DOHH2 (cell line): ENCODE data around the gene CD40.

Experiments
- H3F3A ChIP-seq: fragments of 200-600 bp; sonication (generic), shearing (Covaris generic); 2 replicates; pipeline ENCODE4 v1.6.0; 2016; ENCODE audit warnings: antibody characterized with exemption, mild to moderate bottlenecking; ENCODE audit not compliant: control insufficient read depth, insufficient read depth
- H3K27ac ChIP-seq: fragments of 200-600 bp; sonication (generic); 2 replicates; pipeline ENCODE4 v1.5.1; 2014; ENCODE audit warnings: low read depth, mild to moderate bottlenecking, low read length, moderate library complexity
- H3K27me3 ChIP-seq: fragments of 200-600 bp; sonication (generic); 2 replicates; pipeline ENCODE4 v1.6.1; 2014; ENCODE audit warnings: mild to moderate bottlenecking, low read length, mixed read lengths; ENCODE audit not compliant: control insufficient read depth
- H3K36me3 ChIP-seq: fragments of 200-600 bp; sonication (generic); 2 replicates; pipeline ENCODE4 v1.6.1; 2014; ENCODE audit warnings: mild to moderate bottlenecking, low read length, moderate library complexity, mixed read lengths; ENCODE audit not compliant: control insufficient read depth
- H3K4me1 ChIP-seq: fragments of 200-600 bp; sonication (generic); 2 replicates; pipeline ENCODE4 v1.6.1; 2014; ENCODE audit warnings: mild to moderate bottlenecking, low read length, mixed read lengths; ENCODE audit not compliant: control insufficient read depth
- H3K4me2 ChIP-seq: fragments of 200-600 bp; sonication (generic); 2 replicates; pipeline ENCODE4 v1.6.0; 2014; ENCODE audit warnings: mild to moderate bottlenecking, low read length, moderate library complexity
- H3K4me3 ChIP-seq: fragments of 200-600 bp; sonication (generic); 2 replicates; pipeline ENCODE4 v1.5.1; 2014; ENCODE audit warnings: mild to moderate bottlenecking, low read length, mixed read lengths
- H3K79me2 ChIP-seq: fragments of 200-600 bp; sonication (generic); 2 replicates; pipeline ENCODE4 v1.6.1; 2014; ENCODE audit warnings: mild to moderate bottlenecking, low read length, mixed read lengths; ENCODE audit not compliant: control insufficient read depth
- H3K9me2 ChIP-seq: fragments of 200-600 bp; sonication (generic); replicated peaks from 2 replicates; pipeline ENCODE4 v1.6.1; 2014; ENCODE audit warnings: mild to moderate bottlenecking, low read length, mixed read lengths; ENCODE audit not compliant: control insufficient read depth
- H3K9me3 ChIP-seq: fragments of 200-600 bp; sonication (generic); 2 replicates; pipeline ENCODE4 v1.6.1; 2014; ENCODE audit warnings: antibody characterized with exemption, low read length, mixed read lengths; ENCODE audit not compliant: control insufficient read depth, insufficient read depth
- H4K20me1 ChIP-seq: fragments of 200-600 bp; sonication (generic); 2 replicates; pipeline ENCODE4 v1.6.0; 2014; ENCODE audit warnings: low read depth, mild to moderate bottlenecking, antibody characterized with exemption, low read length, moderate library complexity; ENCODE audit not compliant: control insufficient read depth, insufficient read depth
- EZH2phosphoT487 ChIP-seq: fragments of 200-600 bp; sonication (generic); IDR thresholded peaks from 2 replicates; pipeline ENCODE4 v1.6.1; 2017; ENCODE audit warnings: borderline replicate concordance, mild to moderate bottlenecking, antibody characterized with exemption, low read length, moderate library complexity, mixed read lengths
- TF ChIP-seq, protein P1 (sequence below): fragments of 200-600 bp; sonication (generic); IDR thresholded peaks from one replicate; pipeline ENCODE4 v1.5.1; 2014; ENCODE audit warnings: antibody characterized with exemption, mild to moderate bottlenecking, low read depth, low read length; ENCODE audit not compliant: poor library complexity, severe bottlenecking

Gene CD40

DNA sequence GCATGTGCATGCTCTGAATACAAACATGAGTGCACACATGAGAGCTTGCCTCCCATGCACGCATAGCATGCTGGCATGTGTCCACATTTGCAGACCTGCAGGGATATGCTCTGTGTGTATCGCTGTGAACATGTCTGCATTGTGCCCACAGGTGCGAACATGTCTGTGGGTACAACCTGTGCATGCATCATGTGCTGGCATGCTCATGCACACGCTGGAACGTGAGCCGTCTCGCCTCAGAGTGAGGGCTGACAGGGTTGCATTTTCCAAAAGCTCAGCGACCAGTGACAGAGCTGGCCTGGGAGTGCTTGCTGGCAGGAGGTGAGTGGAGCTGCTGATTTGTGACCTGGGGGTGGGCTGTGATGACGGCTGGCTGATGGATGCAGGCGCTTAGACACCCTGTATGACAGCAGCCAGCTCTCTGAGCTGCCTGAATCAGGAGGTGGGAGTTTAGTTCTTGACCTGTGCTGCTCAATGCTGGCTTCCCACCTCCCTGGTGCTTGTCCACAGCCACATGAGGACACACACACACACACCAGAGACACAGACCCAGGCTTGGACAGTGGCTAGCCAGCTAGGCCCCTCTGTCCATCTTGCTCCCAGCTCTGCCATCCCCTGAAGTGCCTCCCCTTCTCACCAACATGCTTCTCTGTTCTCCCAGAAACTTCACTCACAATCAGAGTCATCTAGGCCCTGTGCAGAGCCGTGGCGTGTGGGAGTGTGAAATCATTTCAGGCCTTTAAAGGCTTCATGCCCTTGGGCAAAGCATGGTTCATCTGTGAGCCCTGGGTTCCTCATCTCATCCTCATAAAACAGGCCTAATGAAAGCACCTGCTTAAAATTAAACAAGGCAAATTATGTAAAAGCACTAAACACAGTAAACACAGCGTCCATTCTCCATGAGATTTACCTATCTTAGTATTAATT lies 51.4 kb downstream of the CD40 start:
- no peaks in the 10 kb centered on the region for H3K36me3 ChIP-seq
- H3K4me2 ChIP-seq: no peak overlapping the region
- H3K9me3 ChIP-seq: no peaks in the 10 kb centered on the region
- H3K79me2 ChIP-seq: no peaks in the 10 kb centered on the region
- H4K20me1 ChIP-seq: no peaks in the 10 kb centered on the region
- no peak overlapping the region for H3K4me3 ChIP-seq
- no peak overlapping the region for H3K27ac ChIP-seq
- H3F3A ChIP-seq: no peaks in the 10 kb centered on the region
- peaks cover 6% of the 10 kb centered on the region; the same call in 1 of the 2 replicates for H3K27me3 ChIP-seq
- no peak for TF ChIP-seq EZH2phosphoT487
- TF ChIP-seq, protein P1, sequence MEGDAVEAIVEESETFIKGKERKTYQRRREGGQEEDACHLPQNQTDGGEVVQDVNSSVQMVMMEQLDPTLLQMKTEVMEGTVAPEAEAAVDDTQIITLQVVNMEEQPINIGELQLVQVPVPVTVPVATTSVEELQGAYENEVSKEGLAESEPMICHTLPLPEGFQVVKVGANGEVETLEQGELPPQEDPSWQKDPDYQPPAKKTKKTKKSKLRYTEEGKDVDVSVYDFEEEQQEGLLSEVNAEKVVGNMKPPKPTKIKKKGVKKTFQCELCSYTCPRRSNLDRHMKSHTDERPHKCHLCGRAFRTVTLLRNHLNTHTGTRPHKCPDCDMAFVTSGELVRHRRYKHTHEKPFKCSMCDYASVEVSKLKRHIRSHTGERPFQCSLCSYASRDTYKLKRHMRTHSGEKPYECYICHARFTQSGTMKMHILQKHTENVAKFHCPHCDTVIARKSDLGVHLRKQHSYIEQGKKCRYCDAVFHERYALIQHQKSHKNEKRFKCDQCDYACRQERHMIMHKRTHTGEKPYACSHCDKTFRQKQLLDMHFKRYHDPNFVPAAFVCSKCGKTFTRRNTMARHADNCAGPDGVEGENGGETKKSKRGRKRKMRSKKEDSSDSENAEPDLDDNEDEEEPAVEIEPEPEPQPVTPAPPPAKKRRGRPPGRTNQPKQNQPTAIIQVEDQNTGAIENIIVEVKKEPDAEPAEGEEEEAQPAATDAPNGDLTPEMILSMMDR: no peak
- H3K4me1 ChIP-seq: no peaks in the 10 kb centered on the region
- no peaks in the 10 kb centered on the region for H3K9me2 ChIP-seq

GRCh38 chr20:46171476-46171875 lies 53.4 kb downstream of the CD40 start:
- H3K79me2 ChIP-seq: no peaks in the 10 kb centered on the region
- no peaks in the 10 kb centered on the region for H3K4me1 ChIP-seq
- no peaks in the 10 kb centered on the region for H3K9me2 ChIP-seq
- H3F3A ChIP-seq: no peaks in the 10 kb centered on the region
- H4K20me1 ChIP-seq: no peaks in the 10 kb centered on the region
- TF ChIP-seq, protein P1: no peak
- no peak for TF ChIP-seq EZH2phosphoT487
- H3K27ac ChIP-seq: no peak overlapping the region
- H3K4me2 ChIP-seq: no peak overlapping the region
- no peaks in the 10 kb centered on the region for H3K36me3 ChIP-seq
- no peak overlapping the region for H3K4me3 ChIP-seq
- 0 out of 2 replicates have a peak, but pooled peaks cover 2% of the 10 kb centered on the region for H3K27me3 ChIP-seq
- no peaks in the 10 kb centered on the region for H3K9me3 ChIP-seq

DNA sequence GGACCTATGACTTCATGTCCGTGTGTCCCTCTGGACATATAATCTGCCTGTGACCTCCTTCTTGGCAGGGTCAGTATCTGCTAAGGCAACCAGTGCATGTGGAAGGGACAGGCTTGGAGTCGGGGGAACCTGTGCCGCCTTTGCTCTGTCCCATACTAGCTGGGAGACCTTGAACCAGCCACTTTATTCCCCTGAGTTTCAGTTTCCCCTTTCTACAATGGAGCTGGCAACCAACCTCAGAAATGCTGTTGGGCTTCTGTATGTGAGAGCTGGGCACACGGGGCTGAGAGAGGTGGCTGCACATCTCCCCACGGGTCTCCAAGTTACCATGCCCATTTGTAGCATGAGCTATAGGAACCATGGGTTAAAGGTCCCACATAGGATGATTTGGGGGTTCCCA lies 53.8 kb downstream of the CD40 start:
- Histone ChIP-seq H3K9me2 (no peaks in the 10 kb centered on the region), H3K4me1 (no peaks in the 10 kb centered on the region), H3K27ac (no peak overlapping the region), H3K79me2 (no peaks in the 10 kb centered on the region), H3K4me2 (no peak overlapping the region), H4K20me1 (no peaks in the 10 kb centered on the region), H3K4me3 (no peak overlapping the region), H3K9me3 (no peaks in the 10 kb centered on the region), H3K27me3 (no peaks in the 10 kb centered on the region), H3F3A (no peaks in the 10 kb centered on the region), H3K36me3 (no peaks in the 10 kb centered on the region)
- TF ChIP-seq EZH2phosphoT487: no peak
- TF ChIP-seq, protein P1: no peak
